Heart left ventricle (tissue), 16 donors: ENCODE measurements around the gene MAP3K20. TPM values are rescaled to one million over a fixed set of nuclear protein-coding genes. Genes with fewer than 3 reads are reported as not detected.

Experiments
- ATAC-seq, 4 donors: fragments of 200-7000 bp; cut with Tn5 transposase; one replicate each; pipeline ENCODE4 v1.9.1; 2020 to 2022; ENCODE audit warnings: moderate library complexity in 4 of 4, mild to moderate bottlenecking in 3 of 4, moderate number of reproducible peaks in 1 of 4
- DNase-seq, 5 donors: peaks; one replicate each; pipeline ENCODE4 v3.0.0-alpha.2; 2020
- H3K27ac ChIP-seq, 12 donors: fragments of 200-600 bp; sonication (generic) in 4 of 12; one replicate each; pipeline versions ENCODE4 v1.5.0 to v1.8.0; 2016 to 2022; ENCODE audit warnings: mild to moderate bottlenecking in 2 of 12
- H3K27me3 ChIP-seq, 9 donors: fragments of 200-600 bp; sonication (generic) in 2 of 9; one replicate each; pipeline versions ENCODE4 v1.5.1 to v1.8.0; 2016 to 2022; ENCODE audit warnings: mild to moderate bottlenecking in 3 of 9
- H3K36me3 ChIP-seq, 9 donors: fragments of 200-600 bp; sonication (generic) in 2 of 9; one replicate each; pipeline versions ENCODE4 v1.5.0 to v1.8.0; 2018 to 2022; ENCODE audit warnings: mild to moderate bottlenecking in 2 of 9
- H3K4me1 ChIP-seq, 12 donors: fragments of 200-600 bp; sonication (generic) in 4 of 12; one replicate each; pipeline versions ENCODE4 v1.5.0 to v1.8.0; 2016 to 2022; ENCODE audit warnings: mild to moderate bottlenecking in 3 of 12
- H3K4me3 ChIP-seq, 12 donors: fragments of 200-600 bp; sonication (generic) in 4 of 12; one replicate each; pipeline versions ENCODE4 v1.5.0 to v1.8.0; 2017 to 2022; ENCODE audit warnings: mild to moderate bottlenecking in 9 of 12, moderate library complexity in 4 of 12
- H3K9me3 ChIP-seq, 12 donors: fragments of 200-600 bp; sonication (generic) in 4 of 12; one replicate each; pipeline versions ENCODE4 v1.5.0 to v1.8.0; 2016 to 2022; ENCODE audit warnings: mild to moderate bottlenecking in 1 of 12
- POLR2A ChIP-seq, 2 donors: fragments of 450-650 bp; IDR thresholded peaks; one replicate each; pipeline ENCODE4 v1.6.1; 2017; ENCODE audit warnings: antibody characterized with exemption in 2 of 2, mild to moderate bottlenecking in 2 of 2, moderate library complexity in 2 of 2
- WGBS, 4 donors: extraction: QIAGEN DNeasy Blood & Tissue Kit in 2 of 4; methylation state at CpG; one replicate each; pipeline versions ENCODE4 v1.1.5 to v1.1.7; 2013 to 2018; 5-methylcytosine and 5-hydroxymethylcytosine counted together
- intact Hi-C, 10 donors: fragments of 100-400 bp; cut with DNase I; formaldehyde crosslinking; loops; one replicate each; pipeline versions ENCODE4 v1.11.1 to v1.14.2; 2022
- polyA plus RNA-seq, 2 donors: library from polyadenylated mRNA; stranded (reverse); fragments of 200-250 nt; gene quantifications; one replicate each; pipeline ENCODE4 v1.2.3, GENCODE V29; 2013
- total RNA-seq, 9 donors: library from RNA; depleted of rRNA in 2 of 9; stranded (reverse); fragments of >200 nt in 2 of 9; fragmentation: NEBNext Ultra II Directional in 3 of 9; extraction: Animal tissue kit (Norgen Biotek cat#: 25700) in 3 of 9; gene quantifications; one replicate each; pipeline versions ENCODE4 v1.1.0 to v1.2.4, GENCODE V29; 2016 to 2023
- TF ChIP-seq, protein P1 (sequence below), 12 donors: fragments of 200-600 bp; sonication (generic) in 4 of 12; IDR thresholded peaks; one replicate each; pipeline versions ENCODE4 v1.5.0 to v1.8.0; 2018 to 2022; ENCODE audit warnings: antibody characterized with exemption in 12 of 12, mild to moderate bottlenecking in 5 of 12
- donor health status: ischemic (EF 13 %, LVEDD 7.1; RV severe dilation, severe dysfunction).
- donor health status: healthy with polysubstance abuse.
- donor health status: DM: no; HTN: yes; CAD: no.
- donor health status: DM: no; HTN: no; CAD: no.
- donor health status: ischemic (EF 25% LVEDD 6.9; RV normal size, moderate dysfunction).
- donor health status: ischemic (EF 25% LVEDD 5.7; RV mildly dilated, moderate dysfunction).
- donor health status: healthy.
- donor health status: DM: yes; HTN: yes; CAD: no.
- donor health status: ischemic (EF 35%, LVEDD 5.7; RV mildly dilated, moderate dysfunction).
- donor health status: nonischemic (EF 11% LVEDD 7.7; RV severe dilation, severe dysfunction).
- donor health status: DM: yes; HTN: yes; CAD: no.
- donor health status: PGD.
- donor health status: ischemic (EF 29% LVEDD 5.4; RV normal size, mild dysfunction).
- donor health status: nonischemic (EF 23%, LVEDD 6.1; RV moderate dilation, normal function).

The MAP3K20 gene
- total and polyA plus RNA-seq, 11 donors = 98.6 to 487 (median 355) TPM

DNA sequence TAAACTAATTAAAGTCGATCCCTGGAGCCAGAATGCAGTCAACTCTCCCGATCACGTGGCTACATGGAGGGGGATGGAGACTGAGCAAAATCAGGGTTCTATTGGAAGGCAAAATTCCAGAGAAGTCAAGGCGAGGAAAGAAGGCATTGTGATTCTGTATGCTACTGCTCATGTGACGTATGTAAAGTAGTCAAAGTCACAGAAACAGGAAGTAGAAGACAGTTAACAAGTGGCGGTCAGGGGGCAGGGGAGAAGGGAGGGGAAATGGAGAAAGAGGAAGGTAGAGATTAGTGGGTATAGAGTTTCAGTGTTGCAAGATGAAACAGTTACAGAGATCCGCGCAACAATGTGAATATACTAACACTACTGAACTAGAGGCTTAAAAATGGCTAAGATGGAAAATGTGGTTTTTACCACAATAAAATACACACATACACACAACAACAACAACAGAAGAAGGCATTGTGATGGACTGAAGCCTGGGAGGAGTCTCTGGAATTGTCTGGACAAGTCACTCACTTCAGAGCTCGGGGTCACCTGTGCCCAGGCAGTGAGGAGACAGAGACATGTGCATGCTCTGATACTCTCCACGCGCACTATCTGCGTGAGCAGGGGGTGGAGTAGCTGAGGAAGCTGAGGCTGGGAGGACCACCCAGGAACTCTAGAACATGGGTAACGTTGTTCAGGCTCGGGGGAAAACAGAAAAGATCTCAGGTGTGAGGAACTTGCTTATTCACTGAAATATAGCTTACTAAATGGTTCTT lies 189.1 kb downstream of the MAP3K20 start:
- Histone ChIP-seq H3K9me3 (no peaks in the 10 kb centered on the region), H3K27me3 (no peaks in the 10 kb centered on the region), H3K4me1 (peaks cover 0 to 18% (median 0%) of the 10 kb centered on the region in 12 donors), H3K4me3 (no peak overlapping the region), H3K36me3 (peaks cover 0 to 71% (median 27%) of the 10 kb centered on the region in 9 donors), H3K27ac (peak overlapping the region in 1 of 12 donors; percentile 27)
- TF ChIP-seq, protein P1, sequence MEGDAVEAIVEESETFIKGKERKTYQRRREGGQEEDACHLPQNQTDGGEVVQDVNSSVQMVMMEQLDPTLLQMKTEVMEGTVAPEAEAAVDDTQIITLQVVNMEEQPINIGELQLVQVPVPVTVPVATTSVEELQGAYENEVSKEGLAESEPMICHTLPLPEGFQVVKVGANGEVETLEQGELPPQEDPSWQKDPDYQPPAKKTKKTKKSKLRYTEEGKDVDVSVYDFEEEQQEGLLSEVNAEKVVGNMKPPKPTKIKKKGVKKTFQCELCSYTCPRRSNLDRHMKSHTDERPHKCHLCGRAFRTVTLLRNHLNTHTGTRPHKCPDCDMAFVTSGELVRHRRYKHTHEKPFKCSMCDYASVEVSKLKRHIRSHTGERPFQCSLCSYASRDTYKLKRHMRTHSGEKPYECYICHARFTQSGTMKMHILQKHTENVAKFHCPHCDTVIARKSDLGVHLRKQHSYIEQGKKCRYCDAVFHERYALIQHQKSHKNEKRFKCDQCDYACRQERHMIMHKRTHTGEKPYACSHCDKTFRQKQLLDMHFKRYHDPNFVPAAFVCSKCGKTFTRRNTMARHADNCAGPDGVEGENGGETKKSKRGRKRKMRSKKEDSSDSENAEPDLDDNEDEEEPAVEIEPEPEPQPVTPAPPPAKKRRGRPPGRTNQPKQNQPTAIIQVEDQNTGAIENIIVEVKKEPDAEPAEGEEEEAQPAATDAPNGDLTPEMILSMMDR (IDR thresholded peaks at IDR 0.05) = no peak
- TF ChIP-seq POLR2A (IDR thresholded peaks at IDR 0.05) = no peak
- DNase-seq = peak in 3 of 5 donors; percentile 8 to 41 (median 24)
- intact Hi-C loops = no loop called here
- ATAC-seq = peak in 2 of 4 donors; percentile 69 to 83
- 78 to 84% (median 81%) methylated on average over 14 of the region's 14 CpGs for WGBS, 4 donors

DNA sequence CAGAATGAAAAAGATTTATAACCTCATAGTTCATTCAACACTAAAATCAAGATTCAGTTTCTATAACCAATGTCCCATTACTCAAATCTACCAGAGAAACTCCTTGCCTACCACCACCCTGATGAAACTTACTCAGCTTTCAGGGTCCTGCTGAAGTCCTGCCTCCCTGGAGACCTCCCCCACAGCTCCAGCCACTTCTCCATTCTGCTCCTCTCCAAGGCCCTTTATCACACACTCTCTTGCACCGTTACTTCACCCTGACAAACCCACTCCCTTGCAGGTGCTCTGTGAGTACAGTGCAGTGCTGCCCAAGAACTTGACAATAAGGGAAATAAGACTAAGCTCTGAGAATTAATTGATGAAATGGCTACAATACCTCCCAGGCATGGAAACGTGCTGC lies 195.5 kb downstream of the MAP3K20 start:
- DNase-seq (no peak), ATAC-seq (no peak)
- no peaks in the 10 kb centered on the region for H3K27me3 ChIP-seq
- no peak for TF ChIP-seq POLR2A (IDR thresholded peaks at IDR 0.05)
- TF ChIP-seq, protein P1 (IDR thresholded peaks at IDR 0.05) = no peak
- peaks cover 0 to 11% (median 6%) of the 10 kb centered on the region in 12 donors for H3K9me3 ChIP-seq
- peaks cover 0 to 14% (median 4%) of the 10 kb centered on the region in 9 donors for H3K36me3 ChIP-seq
- H3K27ac ChIP-seq = no peak overlapping the region
- no peak overlapping the region for H3K4me3 ChIP-seq
- no peaks in the 10 kb centered on the region for H3K4me1 ChIP-seq
- intact Hi-C loops = no loop called here
- 77 to 91% (median 84%) methylated on average over 2 of the region's 2 CpGs for WGBS, 4 donors

DNA sequence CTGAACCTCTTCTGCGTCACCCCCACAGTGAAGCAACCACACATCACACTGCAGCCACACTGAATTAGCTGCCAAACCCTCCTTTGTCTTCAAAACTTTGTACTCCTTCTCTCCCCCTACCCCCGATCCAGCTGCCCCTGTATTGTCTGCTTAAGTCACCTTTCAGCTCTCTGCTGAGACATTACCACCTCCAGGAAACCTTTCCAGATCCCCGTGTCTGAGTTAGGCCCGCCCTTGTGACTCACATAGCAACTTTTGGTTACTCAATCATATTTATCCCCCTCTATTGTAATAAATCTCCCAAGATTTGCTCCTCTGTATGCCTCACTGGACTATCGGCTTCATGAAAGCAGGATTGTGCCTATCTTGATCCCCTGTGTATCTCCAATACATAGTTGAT lies 196.2 kb downstream of the MAP3K20 start:
- 79 to 85% (median 83%) methylated on average over 5 of the region's 5 CpGs for WGBS, 4 donors
- Histone ChIP-seq H3K4me3 (no peak overlapping the region), H3K9me3 (peaks cover 0 to 11% (median 6%) of the 10 kb centered on the region in 12 donors), H3K27ac (no peak overlapping the region), H3K4me1 (no peaks in the 10 kb centered on the region), H3K36me3 (peaks cover 0 to 8% (median 0%) of the 10 kb centered on the region in 9 donors), H3K27me3 (no peaks in the 10 kb centered on the region)
- intact Hi-C loops = no loop called here
- DNase-seq (no peak), ATAC-seq (no peak)
- TF ChIP-seq, protein P1 (IDR thresholded peaks at IDR 0.05) = no peak
- no peak for TF ChIP-seq POLR2A (IDR thresholded peaks at IDR 0.05)

DNA sequence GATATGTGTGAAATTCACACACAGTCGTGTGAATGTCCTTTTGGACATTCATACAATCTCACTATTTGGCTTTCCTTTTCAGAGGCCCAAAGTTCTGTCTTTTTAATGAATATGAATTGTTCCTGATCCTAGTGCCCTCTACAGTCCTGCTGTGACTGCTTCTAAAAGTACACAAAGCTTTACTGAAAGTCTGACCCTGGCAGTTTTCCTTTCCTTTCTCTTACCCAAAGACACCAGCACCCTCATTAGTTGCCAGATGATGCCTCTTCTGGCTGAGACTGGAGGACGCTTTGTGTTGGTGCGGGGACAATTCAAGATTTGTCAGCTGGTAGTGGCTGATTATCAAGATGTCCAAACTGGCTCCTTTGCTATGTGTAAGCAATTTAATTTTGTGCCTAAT lies 197.2 kb downstream of the MAP3K20 start:
- DNase-seq (no peak), ATAC-seq (no peak)
- H3K9me3 ChIP-seq = peaks cover 0 to 11% (median 6%) of the 10 kb centered on the region in 12 donors
- H3K27ac ChIP-seq = no peak overlapping the region
- no peaks in the 10 kb centered on the region for H3K36me3 ChIP-seq
- 81 to 84% (median 83%) methylated on average over 3 of the region's 3 CpGs for WGBS, 4 donors
- intact Hi-C loops = no loop called here
- H3K4me3 ChIP-seq = no peak overlapping the region
- no peaks in the 10 kb centered on the region for H3K4me1 ChIP-seq
- H3K27me3 ChIP-seq = no peaks in the 10 kb centered on the region
- TF ChIP-seq, protein P1 (IDR thresholded peaks at IDR 0.05) = no peak
- no peak for TF ChIP-seq POLR2A (IDR thresholded peaks at IDR 0.05)
